ENCODE results near the gene OR1E2.

- TF ChIP-seq, protein P1, sequence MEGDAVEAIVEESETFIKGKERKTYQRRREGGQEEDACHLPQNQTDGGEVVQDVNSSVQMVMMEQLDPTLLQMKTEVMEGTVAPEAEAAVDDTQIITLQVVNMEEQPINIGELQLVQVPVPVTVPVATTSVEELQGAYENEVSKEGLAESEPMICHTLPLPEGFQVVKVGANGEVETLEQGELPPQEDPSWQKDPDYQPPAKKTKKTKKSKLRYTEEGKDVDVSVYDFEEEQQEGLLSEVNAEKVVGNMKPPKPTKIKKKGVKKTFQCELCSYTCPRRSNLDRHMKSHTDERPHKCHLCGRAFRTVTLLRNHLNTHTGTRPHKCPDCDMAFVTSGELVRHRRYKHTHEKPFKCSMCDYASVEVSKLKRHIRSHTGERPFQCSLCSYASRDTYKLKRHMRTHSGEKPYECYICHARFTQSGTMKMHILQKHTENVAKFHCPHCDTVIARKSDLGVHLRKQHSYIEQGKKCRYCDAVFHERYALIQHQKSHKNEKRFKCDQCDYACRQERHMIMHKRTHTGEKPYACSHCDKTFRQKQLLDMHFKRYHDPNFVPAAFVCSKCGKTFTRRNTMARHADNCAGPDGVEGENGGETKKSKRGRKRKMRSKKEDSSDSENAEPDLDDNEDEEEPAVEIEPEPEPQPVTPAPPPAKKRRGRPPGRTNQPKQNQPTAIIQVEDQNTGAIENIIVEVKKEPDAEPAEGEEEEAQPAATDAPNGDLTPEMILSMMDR (IDR thresholded peaks at IDR 0.05; ENCODE audit: low read depth, low read length, poor library complexity, severe bottlenecking), result no peak
- no peak for TF ChIP-seq EZH2phosphoT487 (IDR thresholded peaks at IDR 0.05; ENCODE audit: borderline replicate concordance, low read length)
Observed at GRCh38 chr17:3389791-3390190, 43.9 kb downstream of the OR1E2 start.
